G401.6 (cell line): Measurements from ENCODE around the gene UBE2F.
"Not testable (repeated sequence)": the region's sequence is repeated elsewhere in the genome, so short reads cannot be mapped to it uniquely, and the experiment has no call there.

Experiments
- FAIRE-seq: peaks from 2 replicates; lab custom pipeline; 2012; peaks lifted over from hg19 to GRCh38; lab: Jason Lieb, UNC

The UBE2F gene

DNA sequence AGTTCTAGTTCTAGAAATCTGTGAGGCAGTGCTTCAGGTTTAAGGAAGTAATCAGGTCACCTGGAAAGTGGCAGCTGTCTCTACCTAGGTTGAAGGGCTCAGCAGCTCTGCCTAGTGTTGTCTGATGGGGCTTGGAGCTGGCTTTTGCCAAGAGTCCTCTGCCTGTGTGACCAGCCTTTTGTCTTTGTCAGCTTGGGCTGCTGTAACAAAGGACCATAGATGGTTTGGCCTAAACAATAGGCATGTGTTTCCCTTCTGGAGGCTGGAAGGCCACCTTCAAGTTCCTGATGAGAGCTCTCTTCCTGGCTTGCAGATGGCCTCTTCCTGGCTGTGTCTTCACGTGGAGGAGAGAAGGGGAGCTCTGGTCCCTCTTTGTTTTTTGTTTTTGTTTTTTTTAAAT, 13.3 kb downstream of the UBE2F start:
- no peak for FAIRE-seq

- no peak for FAIRE-seq
These were observed 13.9 kb downstream of the UBE2F start for GRCh38 chr2:237980751-237981150.

DNA sequence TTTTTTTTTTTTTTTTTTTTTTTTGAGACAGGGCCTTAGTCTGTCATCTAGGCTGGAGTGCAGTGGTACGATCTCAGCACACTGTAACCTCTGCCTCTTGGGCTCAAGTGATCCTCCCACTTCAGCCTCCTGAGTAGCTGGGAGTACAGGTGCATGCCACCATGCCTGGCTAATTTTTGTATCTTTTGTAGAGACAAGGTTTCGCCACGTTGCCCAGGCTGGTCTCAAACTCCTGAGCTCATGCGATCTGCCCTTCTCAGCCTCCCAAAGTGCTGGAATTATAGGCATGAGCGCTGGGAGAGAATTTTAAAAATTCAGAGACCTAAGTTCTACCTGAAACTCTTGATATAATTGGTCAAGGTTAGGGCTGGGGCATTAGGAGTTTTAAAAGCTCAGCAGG, 14.8 kb downstream of the UBE2F start:
- not testable (repeated sequence) for FAIRE-seq

- no peak for FAIRE-seq
These were observed 15.4 kb downstream of the UBE2F start for GRCh38 chr2:237982039-237982725.

- no peak for FAIRE-seq
These were observed 17.1 kb downstream of the UBE2F start for GRCh38 chr2:237983922-237984321.

GRCh38 chr2:237987268-237987667, 20.5 kb downstream of the UBE2F start:
- no peak for FAIRE-seq

DNA sequence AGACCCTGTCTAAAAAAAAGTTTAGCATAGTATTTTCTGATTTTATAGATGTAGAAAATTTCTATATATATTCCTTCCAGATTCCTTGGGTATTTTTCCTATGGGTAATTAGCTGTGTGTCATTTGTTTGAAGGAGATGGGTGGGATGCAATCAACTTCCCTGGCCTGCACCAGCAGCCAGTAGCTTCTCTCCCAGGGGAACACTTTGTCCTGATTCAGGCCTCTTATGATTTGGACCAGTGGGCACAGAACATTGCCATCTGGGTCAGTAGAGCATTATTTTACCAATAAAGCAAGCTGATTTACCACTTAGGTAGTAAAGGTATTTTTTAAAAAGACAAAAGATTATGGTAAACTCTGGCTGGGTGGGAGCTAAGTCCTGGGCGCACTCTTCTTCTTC, 26.9 kb downstream of the UBE2F start:
- FAIRE-seq: no peak

DNA sequence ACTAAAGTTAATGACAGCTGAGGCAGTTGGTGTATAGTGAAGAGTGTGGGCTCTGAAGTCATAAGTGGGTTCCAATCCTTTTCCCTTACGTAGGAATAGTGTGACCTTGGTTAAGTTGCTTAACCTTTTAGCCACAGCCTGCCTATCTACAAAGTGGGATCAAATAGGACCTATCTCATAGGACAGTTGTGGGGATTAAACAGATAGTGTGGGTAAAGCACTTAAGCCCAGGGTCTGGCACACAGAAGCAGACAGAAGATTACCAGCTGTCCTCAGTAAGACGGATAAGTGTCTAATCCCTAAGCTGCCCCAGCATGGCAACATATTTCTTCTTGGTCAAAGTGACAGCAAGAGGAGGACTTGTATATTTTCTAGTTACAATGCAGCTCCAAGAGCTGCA, 28.2 kb downstream of the UBE2F start:
- FAIRE-seq: no peak

- no peak for FAIRE-seq
These were observed 29.3 kb downstream of the UBE2F start for GRCh38 chr2:237996021-237996593.

DNA sequence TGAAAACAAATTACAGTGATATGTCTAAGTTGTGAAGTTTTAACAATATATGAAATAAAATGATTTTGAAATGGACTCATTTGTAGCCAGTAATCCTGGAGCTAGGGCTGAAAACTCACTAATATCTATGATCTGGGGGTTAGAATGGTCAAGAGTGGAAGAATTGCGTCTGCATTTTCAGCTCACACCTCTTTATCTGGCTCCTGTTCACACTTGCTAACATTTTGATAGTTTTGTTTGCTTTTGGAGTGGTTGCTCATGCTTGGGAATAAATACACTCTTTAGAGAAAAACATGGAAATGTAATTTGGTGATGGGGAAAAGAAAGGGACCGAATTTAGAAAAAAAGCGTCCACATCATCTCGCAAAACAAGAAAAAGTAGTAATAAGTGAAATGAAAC, 30.7 kb downstream of the UBE2F start:
- FAIRE-seq: no peak

- no peak for FAIRE-seq
These were observed 31.7 kb downstream of the UBE2F start for GRCh38 chr2:237998530-237998929.

GRCh38 chr2:238003234-238004031, 36.6 kb downstream of the UBE2F start:
- no peak for FAIRE-seq

- FAIRE-seq: no peak
These were observed 37.4 kb downstream of the UBE2F start for GRCh38 chr2:238004077-238004830.

GRCh38 chr2:238005528-238005927, 38.7 kb downstream of the UBE2F start:
- FAIRE-seq: no peak

GRCh38 chr2:238006510-238006909, 39.7 kb downstream of the UBE2F start:
- no peak for FAIRE-seq

- FAIRE-seq: no peak
These were observed 41.1 kb downstream of the UBE2F start for GRCh38 chr2:238007924-238008323.

GRCh38 chr2:238009563-238009962, 42.7 kb downstream of the UBE2F start:
- FAIRE-seq: no peak

DNA sequence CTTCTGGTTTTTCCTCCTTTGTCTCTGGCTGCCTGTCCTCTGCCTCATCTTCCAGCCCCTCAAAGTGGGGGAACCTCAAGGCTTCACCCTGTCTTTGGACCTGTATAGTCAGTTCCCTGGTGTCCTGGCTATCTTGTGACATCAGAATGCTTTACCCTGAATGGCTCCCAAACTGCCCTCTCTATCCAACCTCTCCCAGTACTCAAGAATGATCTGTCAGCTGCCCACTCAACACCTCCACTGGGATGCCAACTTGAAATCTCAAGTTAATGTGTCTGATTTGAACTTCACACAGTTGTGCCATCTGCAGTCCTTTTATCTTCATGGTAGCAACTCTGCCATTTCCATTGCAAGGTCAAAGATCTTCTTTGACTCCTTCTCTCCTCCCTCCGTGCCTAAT, 43.8 kb downstream of the UBE2F start:
- no peak for FAIRE-seq

DNA sequence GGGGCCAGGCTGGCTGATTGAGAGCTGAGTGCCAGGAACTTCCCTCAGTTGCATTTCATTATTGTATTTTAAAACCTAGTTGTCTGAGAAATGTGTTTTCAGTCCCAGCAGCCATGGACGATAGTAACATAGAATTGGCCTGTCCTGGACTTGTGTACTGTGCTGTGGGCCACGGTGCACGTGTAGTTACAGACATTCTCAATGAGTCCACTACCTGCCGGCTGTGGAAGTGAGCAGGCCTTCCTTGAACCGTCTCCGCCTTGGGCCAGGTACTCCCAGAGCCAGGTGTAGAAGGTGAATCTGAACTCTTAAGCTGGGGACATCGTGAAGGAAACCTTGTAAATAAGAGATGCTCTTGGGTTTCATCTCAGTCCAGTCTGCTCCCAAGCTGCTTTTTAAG, 47.0 kb downstream of the UBE2F start:
- FAIRE-seq: no peak

- FAIRE-seq: no peak
These were observed 48.9 kb downstream of the UBE2F start for GRCh38 chr2:238015705-238016104.

DNA sequence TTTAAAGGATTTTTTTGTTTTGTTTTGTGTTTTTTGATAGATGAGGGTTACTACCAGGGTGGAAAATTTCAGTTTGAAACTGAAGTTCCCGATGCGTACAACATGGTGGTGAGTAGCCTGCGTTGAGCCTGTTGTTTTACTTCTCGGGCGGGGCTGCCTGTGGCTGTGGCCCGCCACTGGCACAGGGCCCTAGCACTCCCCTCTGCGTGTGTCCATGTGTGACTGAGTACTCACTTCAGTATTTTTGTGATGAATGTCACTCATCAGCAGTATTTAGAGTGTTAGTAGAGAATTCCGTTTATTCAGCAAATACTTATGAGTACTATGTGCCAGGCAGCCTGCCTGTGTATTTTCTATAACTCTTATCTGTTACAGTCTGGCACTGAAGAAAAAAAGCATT, 49.7 kb downstream of the UBE2F start:
- no peak for FAIRE-seq

GRCh38 chr2:238019962-238020361, 53.1 kb downstream of the UBE2F start:
- FAIRE-seq: no peak

GRCh38 chr2:238020816-238021215, 54.0 kb downstream of the UBE2F start:
- FAIRE-seq: no peak
